HUES6 (cell line): ENCODE data around the gene TSTD1.

Experiments used
- H3K27ac ChIP-seq: 2 replicates; pipeline ENCODE4 v1.7.0; 2013; ENCODE audit warnings: low read depth, mild to moderate bottlenecking, low read length, inconsistent platforms
- H3K27me3 ChIP-seq: 2 replicates; pipeline ENCODE4 v1.6.1; 2013; ENCODE audit warnings: low read length; ENCODE audit not compliant: control insufficient read depth, insufficient read depth
- H3K36me3 ChIP-seq: 2 replicates; pipeline ENCODE4 v1.6.1; 2013; ENCODE audit warnings: low read length; ENCODE audit not compliant: control insufficient read depth, insufficient read depth
- H3K4me1 ChIP-seq: 2 replicates; pipeline ENCODE4 v1.6.1; 2013; ENCODE audit warnings: low read length; ENCODE audit not compliant: control insufficient read depth, insufficient read depth
- H3K4me3 ChIP-seq: 2 replicates; pipeline ENCODE4 v1.5.1; 2013; ENCODE audit warnings: low read depth, low read length
- H3K9ac ChIP-seq: one replicate; pipeline ENCODE4 v1.6.1; 2013; ENCODE audit warnings: mild to moderate bottlenecking, low read length
- H3K9me3 ChIP-seq: 2 replicates; pipeline ENCODE4 v1.6.1; 2013; ENCODE audit warnings: low read depth, low read length; ENCODE audit not compliant: control insufficient read depth, insufficient read depth

The TSTD1 gene

GRCh38 chr1:161046605-161047228 lies 8.0 kb upstream of the TSTD1 start:
- Histone ChIP-seq H3K4me1 (peaks cover 10% of the 10 kb centered on the region; the same call in 1 of the 2 replicates), H3K27me3 (peaks cover 14% of the 10 kb centered on the region; the same call in 1 of the 2 replicates), H3K9ac (peak overlapping the region; percentile 93), H3K9me3 (no peaks in the 10 kb centered on the region), H3K27ac (peak overlapping the region; percentile 93), H3K4me3 (peak overlapping the region; percentile 78), H3K36me3 (peaks cover 12% of the 10 kb centered on the region)

GRCh38 chr1:161045736-161046604 lies 7.2 kb upstream of the TSTD1 start, which contains the start of gene USF1:
USF1 (minus strand) TSS chr1:161045977; CDS start chr1:161043275, 2,702 bp downstream.
- Histone ChIP-seq H3K4me1 (peaks cover 10% of the 10 kb centered on the region; the same call in 1 of the 2 replicates), H3K27ac (peak within 1 kb of the TSS; percentile 93), H3K4me3 (peak within 1 kb of the TSS; percentile 78), H3K9ac (peak within 1 kb of the TSS; percentile 93), H3K36me3 (peaks cover 18% of the 10 kb centered on the region), H3K9me3 (no peaks in the 10 kb centered on the region), H3K27me3 (peaks cover 14% of the 10 kb centered on the region; the same call in 1 of the 2 replicates)

GRCh38 chr1:161044908-161045735 lies 6.4 kb upstream of the TSTD1 start:
- Histone ChIP-seq H3K4me3 (peak overlapping the region; percentile 78), H3K9me3 (no peaks in the 10 kb centered on the region), H3K36me3 (peaks cover 26% of the 10 kb centered on the region), H3K4me1 (peaks cover 10% of the 10 kb centered on the region; the same call in 1 of the 2 replicates), H3K27me3 (peaks cover 14% of the 10 kb centered on the region; the same call in 1 of the 2 replicates), H3K9ac (peak overlapping the region; percentile 93), H3K27ac (peak overlapping the region; percentile 93; the same call in 1 of the 2 replicates)

- Histone ChIP-seq H3K36me3 (peaks cover 32% of the 10 kb centered on the region), H3K4me1 (peaks cover 10% of the 10 kb centered on the region; the same call in 1 of the 2 replicates), H3K27ac (no peak overlapping the region), H3K27me3 (peaks cover 14% of the 10 kb centered on the region; the same call in 1 of the 2 replicates), H3K9ac (peak overlapping the region; percentile 93), H3K9me3 (no peaks in the 10 kb centered on the region), H3K4me3 (peak overlapping the region; percentile 78)
These were observed 5.8 kb upstream of the TSTD1 start for GRCh38 chr1:161044535-161044907.

- no peaks in the 10 kb centered on the region for H3K9me3 ChIP-seq
- H3K36me3 ChIP-seq = peaks cover 35% of the 10 kb centered on the region
- H3K4me3 ChIP-seq = no peak overlapping the region
- H3K27ac ChIP-seq = no peak overlapping the region
- H3K9ac ChIP-seq = no peak overlapping the region
- H3K4me1 ChIP-seq = peaks cover 14% of the 10 kb centered on the region; the same call in 1 of the 2 replicates
- H3K27me3 ChIP-seq = no peaks in the 10 kb centered on the region
These were observed 782 bp upstream of the TSTD1 start for GRCh38 chr1:161039546-161039945.

- H3K4me3 ChIP-seq = peak overlapping the region; percentile 83
- no peak overlapping the region for H3K27ac ChIP-seq
- peaks cover 35% of the 10 kb centered on the region for H3K36me3 ChIP-seq
- H3K27me3 ChIP-seq = no peaks in the 10 kb centered on the region
- no peak overlapping the region for H3K9ac ChIP-seq
- H3K9me3 ChIP-seq = no peaks in the 10 kb centered on the region
- peaks cover 10% of the 10 kb centered on the region; the same call in 1 of the 2 replicates for H3K4me1 ChIP-seq
These were observed 386 bp upstream of the TSTD1 start for GRCh38 chr1:161039154-161039545.

GRCh38 chr1:161037661-161038522 lies 872 bp downstream of the TSTD1 start:
- H3K9me3 ChIP-seq = no peaks in the 10 kb centered on the region
- H3K36me3 ChIP-seq = peaks cover 35% of the 10 kb centered on the region
- H3K4me3 ChIP-seq = peak overlapping the region; percentile 83
- H3K27me3 ChIP-seq = no peaks in the 10 kb centered on the region
- H3K9ac ChIP-seq = peak overlapping the region; percentile 68
- no peak overlapping the region for H3K27ac ChIP-seq
- H3K4me1 ChIP-seq = peaks cover 10% of the 10 kb centered on the region; the same call in 1 of the 2 replicates

GRCh38 chr1:161033751-161034150 lies 5.0 kb downstream of the TSTD1 start:
- Histone ChIP-seq H3K4me1 (peaks cover 10% of the 10 kb centered on the region; the same call in 1 of the 2 replicates), H3K27ac (no peak overlapping the region)

GRCh38 chr1:161032409-161032808 lies 6.4 kb downstream of the TSTD1 start:
- Histone ChIP-seq H3K27me3 (no peaks in the 10 kb centered on the region), H3K9me3 (peaks cover 9% of the 10 kb centered on the region; the same call in 1 of the 2 replicates), H3K4me3 (no peak overlapping the region), H3K27ac (no peak overlapping the region), H3K36me3 (no peaks in the 10 kb centered on the region), H3K9ac (no peak overlapping the region), H3K4me1 (0 out of 2 replicates have a peak, but pooled peaks cover 4% of the 10 kb centered on the region)

More at GRCh38 chr1:161033751-161034150, 5.0 kb downstream of the TSTD1 start:
- Histone ChIP-seq H3K27me3 (no peaks in the 10 kb centered on the region), H3K4me3 (no peak overlapping the region), H3K36me3 (no peaks in the 10 kb centered on the region), H3K9me3 (0 out of 2 replicates have a peak, but pooled peaks cover 3% of the 10 kb centered on the region), H3K9ac (no peak overlapping the region)
